AG10803 (cell line): Measurements from ENCODE around the gene SCGB1A1.

ENCODE experiments used
- DNase-seq: peaks from one replicate; pipeline ENCODE4 v3.0.0; 2010; ENCODE audit warnings: low read depth
- H3K4me3 ChIP-seq: 2 replicates; pipeline ENCODE4 v1.5.1; 2011; ENCODE audit warnings: mild to moderate bottlenecking, low read length, control low read depth
- TF ChIP-seq, protein P1 (sequence below): conservative IDR thresholded peaks from 2 replicates; pipeline ENCODE4 v1.5.1; 2011; ENCODE audit warnings: mild to moderate bottlenecking, low read length, control low read depth, inconsistent platforms

Gene SCGB1A1

DNA sequence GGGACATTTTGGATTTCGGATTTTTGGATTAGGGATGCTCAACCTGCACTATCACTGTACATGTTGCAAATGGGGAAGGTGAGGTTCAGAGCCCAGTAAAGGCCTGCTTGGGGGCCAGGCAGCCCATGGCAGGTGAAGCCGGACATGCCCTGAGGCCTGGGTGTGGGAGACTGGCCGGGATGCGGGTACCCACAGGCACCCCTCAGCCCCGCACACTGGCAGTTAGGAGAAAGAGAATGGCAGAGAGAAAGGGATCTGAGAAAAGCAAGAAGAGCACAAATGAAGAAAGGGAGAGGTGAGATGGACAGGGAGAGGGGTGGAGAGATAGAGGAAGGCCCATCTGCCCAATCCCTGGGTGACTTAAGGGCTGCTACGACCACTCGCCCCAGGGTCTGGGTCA is 52.8 kb downstream of the SCGB1A1 start:
- TF ChIP-seq, protein P1, sequence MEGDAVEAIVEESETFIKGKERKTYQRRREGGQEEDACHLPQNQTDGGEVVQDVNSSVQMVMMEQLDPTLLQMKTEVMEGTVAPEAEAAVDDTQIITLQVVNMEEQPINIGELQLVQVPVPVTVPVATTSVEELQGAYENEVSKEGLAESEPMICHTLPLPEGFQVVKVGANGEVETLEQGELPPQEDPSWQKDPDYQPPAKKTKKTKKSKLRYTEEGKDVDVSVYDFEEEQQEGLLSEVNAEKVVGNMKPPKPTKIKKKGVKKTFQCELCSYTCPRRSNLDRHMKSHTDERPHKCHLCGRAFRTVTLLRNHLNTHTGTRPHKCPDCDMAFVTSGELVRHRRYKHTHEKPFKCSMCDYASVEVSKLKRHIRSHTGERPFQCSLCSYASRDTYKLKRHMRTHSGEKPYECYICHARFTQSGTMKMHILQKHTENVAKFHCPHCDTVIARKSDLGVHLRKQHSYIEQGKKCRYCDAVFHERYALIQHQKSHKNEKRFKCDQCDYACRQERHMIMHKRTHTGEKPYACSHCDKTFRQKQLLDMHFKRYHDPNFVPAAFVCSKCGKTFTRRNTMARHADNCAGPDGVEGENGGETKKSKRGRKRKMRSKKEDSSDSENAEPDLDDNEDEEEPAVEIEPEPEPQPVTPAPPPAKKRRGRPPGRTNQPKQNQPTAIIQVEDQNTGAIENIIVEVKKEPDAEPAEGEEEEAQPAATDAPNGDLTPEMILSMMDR, result no peak
- no peak overlapping the region for H3K4me3 ChIP-seq
- DNase-seq, result no peak

DNA sequence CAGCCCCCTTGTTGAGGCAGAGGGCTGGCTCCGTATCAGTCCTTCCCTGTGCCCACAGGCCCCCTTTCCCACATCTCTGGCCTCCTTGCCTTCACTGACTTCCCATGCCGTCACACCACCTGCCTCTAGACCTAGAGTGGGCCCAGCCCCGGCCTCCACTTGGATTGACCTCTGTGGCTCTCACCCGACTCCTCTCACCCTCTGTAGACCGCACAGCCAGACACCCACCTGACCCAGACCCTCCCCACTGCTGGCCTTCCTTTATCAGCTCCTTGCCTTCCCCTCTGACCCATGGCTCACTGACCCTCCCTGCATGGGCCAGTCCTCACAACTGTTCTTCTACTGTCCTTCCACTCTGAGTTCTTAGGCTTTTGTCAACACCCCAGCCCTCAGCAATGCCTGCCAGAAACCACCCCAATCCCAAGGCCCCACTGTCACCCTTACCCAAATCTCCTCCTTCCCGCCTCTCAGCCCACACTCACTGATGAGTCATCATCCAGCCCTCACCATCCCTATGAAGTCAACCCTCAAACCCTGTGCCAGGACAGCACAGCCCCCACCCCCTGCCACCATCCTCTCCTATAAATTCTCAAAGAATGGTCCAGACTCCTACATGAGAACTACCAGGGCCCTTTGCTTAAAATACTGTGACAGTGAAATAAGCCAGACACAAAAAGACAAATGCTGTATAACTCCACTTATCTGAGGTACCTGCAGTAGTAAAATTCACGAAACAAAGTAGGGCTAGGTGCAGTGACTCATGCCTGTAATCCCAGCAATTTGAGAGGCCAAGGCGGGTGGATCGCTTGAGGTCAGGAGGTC is 53.4 kb downstream of the SCGB1A1 start:
- H3K4me3 ChIP-seq, result no peak overlapping the region
- TF ChIP-seq, protein P1, result no peak
- peak; percentile 42 for DNase-seq
